K562 (cell line): ENCODE data around the gene USB1. TPM values are rescaled to one million over a fixed set of nuclear protein-coding genes. Genes with fewer than 3 reads are reported as not detected.

Source experiments
- ATAC-seq: fragments of 200-7000 bp; cut with Tn5 transposase; 3 replicates; pipeline ENCODE4 v1.9.1; 2020; ENCODE audit warnings: moderate library complexity
- BruUV-seq: library from RNA; stranded (reverse); fragments of 400-500 nt; replicated peaks from 2 replicates; lab custom pipeline; 2021; lab: Mats Ljungman, UMichigan
- CTCF ChIA-PET: fragments of 300-600 bp; formaldehyde crosslinking; extraction: SDS; loops from one replicate; lab custom pipeline; 2021; ENCODE audit warnings: low intra/inter-chr PET ratio; lab: Yijun Ruan, JAX
- POLR2A ChIA-PET: fragments of 300-600, 350-650 bp; sonication (Branson Sonifier 250); formaldehyde crosslinking; extraction: SDS; loops from one replicate; lab custom pipeline; 2021; ENCODE audit warnings: antibody characterized with exemption, inconsistent platforms; lab: Yijun Ruan, JAX
- DNase-seq, 4 experiments: peaks; one replicate each; pipeline versions ENCODE4 v3.0.0 to v3.0.0-alpha.2; 2011 to 2018; ENCODE audit warnings: low spot score in 3 of 4, mixed read lengths in 3 of 4; ENCODE audit errors: extremely low read depth in 1 of 4
- FAIRE-seq: peaks from 2 replicates; lab custom pipeline; 2011; peaks lifted over from hg19 to GRCh38; lab: Jason Lieb, UNC
- H2AFZ ChIP-seq: 2 replicates; pipeline ENCODE4 v1.6.0; 2011; ENCODE audit warnings: low read depth, low read length, control low read depth, inconsistent platforms
- H3K27ac ChIP-seq: fragments of 200-600 bp; 3 replicates; pipeline ENCODE4 v1.8.0; 2011; ENCODE audit warnings: low read depth, mild to moderate bottlenecking, control low read depth, inconsistent platforms, low read length, moderate library complexity, mixed read lengths; ENCODE audit errors: extremely low read depth
- H3K27me3 ChIP-seq, 2 experiments: fragments of 300-600 bp in 1 of 2; 2 replicates in 1 of 2; 3 replicates in 1 of 2; pipeline versions ENCODE4 v1.6.0 to v1.8.0; 2011; ENCODE audit warnings: inconsistent platforms in 2 of 2, low read length in 2 of 2, mild to moderate bottlenecking in 1 of 2, mixed read lengths in 1 of 2, moderate library complexity in 1 of 2; ENCODE audit not compliant: control insufficient read depth in 2 of 2, insufficient read depth in 2 of 2
- H3K36me3 ChIP-seq: fragments of 300-600 bp; 3 replicates; pipeline ENCODE4 v1.8.0; 2011; ENCODE audit warnings: mild to moderate bottlenecking, low read length, inconsistent platforms; ENCODE audit not compliant: control insufficient read depth, insufficient read depth
- H3K4me1 ChIP-seq, 2 experiments: fragments of 200-600 bp in 1 of 2; replicated peaks in 1 of 2; 2 replicates in 1 of 2; 3 replicates in 1 of 2; pipeline versions ENCODE4 v1.5.1 to v1.8.0; 2011; ENCODE audit warnings: inconsistent platforms in 2 of 2, low read length in 2 of 2, mild to moderate bottlenecking in 1 of 2, mixed read lengths in 1 of 2, moderate library complexity in 1 of 2; ENCODE audit not compliant: control insufficient read depth in 2 of 2, insufficient read depth in 2 of 2
- H3K4me2 ChIP-seq: 2 replicates; pipeline ENCODE4 v1.6.1; 2011; ENCODE audit warnings: low read length, control low read depth, inconsistent platforms, mixed read lengths; ENCODE audit not compliant: insufficient read depth
- H3K4me3 ChIP-seq: fragments of 200-600 bp; sonication (generic), shearing (Covaris generic); 2 replicates; pipeline ENCODE4 v1.5.1; 2016; ENCODE audit warnings: control low read depth, inconsistent platforms
- H3K79me2 ChIP-seq: fragments of 200-600 bp; 3 replicates; pipeline ENCODE4 v1.8.0; 2011; ENCODE audit warnings: low read length, inconsistent platforms; ENCODE audit not compliant: control insufficient read depth, insufficient read depth
- H3K9ac ChIP-seq, 2 experiments: 2 replicates each; pipeline versions ENCODE4 v1.6.0 to v1.6.1; 2011; ENCODE audit warnings: low read depth in 2 of 2, low read length in 2 of 2, control low read depth in 1 of 2, inconsistent platforms in 1 of 2, mild to moderate bottlenecking in 1 of 2, mixed read lengths in 1 of 2; ENCODE audit not compliant: insufficient read depth in 1 of 2
- H3K9me1 ChIP-seq: one replicate; pipeline ENCODE4 v1.6.0; 2011; ENCODE audit warnings: inconsistent platforms, mild to moderate bottlenecking, low read length, moderate library complexity; ENCODE audit not compliant: control insufficient read depth, insufficient read depth
- H3K9me3 ChIP-seq: replicated peaks from 2 replicates; pipeline ENCODE4 v1.5.1; 2011; ENCODE audit warnings: low read depth, low read length, inconsistent platforms; ENCODE audit not compliant: control insufficient read depth, insufficient read depth
- H4K20me1 ChIP-seq: replicated peaks from 2 replicates; pipeline ENCODE4 v1.6.1; 2011; ENCODE audit warnings: low read length, inconsistent platforms, mixed read lengths; ENCODE audit not compliant: control insufficient read depth, insufficient read depth
- BCL6 ChIP-seq: fragments of 250-450 bp; sonication (Bioruptor Pico); IDR thresholded peaks from 2 replicates; pipeline ENCODE4 v1.4.0; 2020
- ELF4 ChIP-seq: fragments of 450-650 bp; formaldehyde crosslinking; IDR thresholded peaks from 2 replicates; pipeline ENCODE4 v1.4.0; 2022; ENCODE audit warnings: missing genetic modification characterization
- EWSR1 ChIP-seq: fragments of 450-650 bp; IDR thresholded peaks from 2 replicates; pipeline ENCODE4 v1.6.1; 2018; ENCODE audit warnings: borderline replicate concordance, mild to moderate bottlenecking, low read depth, moderate library complexity; ENCODE audit not compliant: partially characterized antibody
- EZH2 ChIP-seq: IDR thresholded peaks from 2 replicates; pipeline ENCODE4 v1.6.1; 2012; ENCODE audit warnings: low read depth, mild to moderate bottlenecking, inconsistent platforms, low read length, borderline replicate concordance
- KAT8 ChIP-seq: fragments of 450-650 bp; IDR thresholded peaks from 2 replicates; pipeline ENCODE4 v1.6.1; 2016; ENCODE audit warnings: low read depth, mild to moderate bottlenecking
- NELFE ChIP-seq: IDR thresholded peaks from 2 replicates; pipeline ENCODE4 v1.6.1; 2011; ENCODE audit warnings: mild to moderate bottlenecking; ENCODE audit not compliant: insufficient read depth, insufficient read length
- PHF21A ChIP-seq: fragments of 450-650 bp; IDR thresholded peaks from 2 replicates; pipeline ENCODE4 v1.6.1; 2017; ENCODE audit warnings: low read depth, borderline replicate concordance
- RAD21 ChIP-seq, 2 experiments: fragments of 250-450 bp in 1 of 2; fragments of 450-650 bp in 1 of 2; sonication (Bioruptor Pico) in 1 of 2; formaldehyde crosslinking in 1 of 2; IDR thresholded peaks in 1 of 2; conservative IDR thresholded peaks in 1 of 2; 2 replicates each; pipeline versions ENCODE4 v1.4.0 to v1.8.0; 2020 to 2022; ENCODE audit warnings: mild to moderate bottlenecking in 2 of 2, moderate library complexity in 1 of 2
- SMAD1 ChIP-seq: fragments of 150-350 bp; IDR thresholded peaks from 2 replicates; pipeline ENCODE4 v1.6.1; 2014; ENCODE audit warnings: low read length, low read depth; ENCODE audit not compliant: partially characterized antibody
- ZFP91 ChIP-seq: sonication (generic); formaldehyde crosslinking; IDR thresholded peaks from 2 replicates; pipeline ENCODE4 v1.8.0; 2022; ENCODE audit warnings: mild to moderate bottlenecking, missing genetic modification reagents
- ZNF121 ChIP-seq: sonication (generic); formaldehyde crosslinking; conservative IDR thresholded peaks from 2 replicates; pipeline ENCODE4 v1.8.0; 2022; ENCODE audit warnings: missing genetic modification reagents
- WGBS: fragments of 100-300 bp; shearing (Covaris generic); methylation state at CpG from one replicate; pipeline ENCODE4 v1.1.6; 2016; ENCODE audit warnings: low coverage, mixed read lengths; ENCODE audit not compliant: insufficient coverage; ENCODE audit errors: missing lambda C conversion rate; 5-methylcytosine and 5-hydroxymethylcytosine counted together
- in situ Hi-C: fragments of 300-500 bp; cut with MboI; formaldehyde crosslinking; loops from 4 replicates; pipeline ENCODE4 v1.15.0; 2018; ENCODE audit warnings: inconsistent platforms, mixed read lengths
- intact Hi-C: fragments of 100-400 bp; cut with micrococcal nuclease; formaldehyde crosslinking; loops from 2 replicates; pipeline ENCODE4 v1.14.2; 2022
- polyA plus RNA-seq, 8 experiments: library from polyadenylated mRNA; depleted of rRNA in 4 of 8; stranded (reverse) in 5 of 8; unstranded in 3 of 8; fragments of >200 nt; fragmentation: Nextera tagmentation in 2 of 8; fragmentation: Illumina TruSeq in 1 of 8; extraction: Ambion mirVana in 2 of 8; extraction: Trizol in 1 of 8; gene quantifications; 2 replicates each; pipeline versions ENCODE4 v1.2.1 to v1.2.3, GENCODE V29; 2011 to 2014; ENCODE audit warnings: inconsistent platforms in 1 of 8, missing spikeins in 1 of 8
- total RNA-seq, 7 experiments: library from RNA; depleted of rRNA in 6 of 7; stranded (reverse); fragments of >200 nt in 6 of 7; fragmentation: Illumina TruSeq in 2 of 7; extraction: Trizol in 2 of 7; gene quantifications; 2 replicates each; pipeline versions ENCODE4 v1.2.1 to v1.2.3, GENCODE V29; 2011 to 2021; ENCODE audit warnings: low replicate concordance in 1 of 7

Gene USB1
- total and polyA plus RNA-seq, 9 of the 15 experiments (the other 6 are each of a cell fraction or from before 2014, with no cell fraction given) = 11.6 to 73.6 (median 19.4) TPM

DNA sequence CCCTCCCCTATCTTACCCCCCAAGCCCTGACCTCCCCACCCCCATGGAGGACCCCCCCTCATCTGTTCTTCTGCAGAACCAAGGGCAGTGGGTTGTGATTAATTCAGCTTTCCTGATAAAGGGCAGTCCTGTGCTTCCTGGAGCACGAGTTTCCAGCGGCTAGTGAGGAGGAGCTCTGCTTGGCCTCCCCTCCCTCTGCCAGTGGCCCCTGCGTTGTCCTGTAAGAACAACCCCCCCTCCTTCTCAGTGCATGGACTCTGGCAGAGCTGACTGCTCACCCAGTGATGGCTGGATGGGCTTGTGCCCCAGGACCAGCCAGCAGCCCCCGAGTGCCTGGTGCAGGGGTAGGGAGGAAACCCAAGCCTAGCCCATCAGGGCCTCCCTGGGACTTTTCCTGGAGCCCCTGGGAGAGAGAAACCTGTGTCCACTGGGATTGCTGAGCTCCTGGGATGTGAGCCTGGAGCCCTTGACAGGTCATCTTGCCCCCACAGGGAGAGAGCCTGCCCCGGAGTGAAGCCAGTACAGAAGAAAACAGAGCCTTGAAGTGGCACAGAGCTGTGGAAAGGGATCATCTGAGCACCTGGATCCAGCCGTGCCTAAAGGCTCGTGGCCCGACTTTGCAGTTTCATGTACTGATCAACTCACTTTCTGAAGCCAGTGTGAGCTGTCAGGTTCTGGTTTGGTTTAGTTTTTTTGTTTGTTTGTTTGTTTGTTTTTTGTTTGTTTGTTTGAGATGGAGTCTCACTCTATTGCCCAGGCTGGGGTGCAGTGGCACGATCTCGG is 50.8 kb downstream of the USB1 start:
- BruUV-seq = no TSS peak
- peak overlapping the region in 1 of 2 experiments; percentile 19; a peak in 1 of 4 replicates for H3K9ac ChIP-seq
- TF ChIP-seq KAT8 (no peak), EWSR1 (no peak), BCL6 (CRISPR knock-in tag) (no peak), EZH2 (no peak)
- ChIA-PET CTCF (no interaction called here), POLR2A (interaction anchor here (0.9 kb wide), 1 partner anchor 50 kb away, joined by 3 read pairs; no protein-coding TSS in a partner anchor)
- 21% methylated on average over 8 of the region's 10 CpGs for WGBS
- H3K4me1 ChIP-seq = peaks cover 0 to 23% of the 10 kb centered on the region in 2 experiments; a peak in 3 of 5 replicates
- FAIRE-seq (no peak), ATAC-seq (no peak), DNase-seq (no peak)
- no peaks in the 10 kb centered on the region for H4K20me1 ChIP-seq
- in situ Hi-C loops (no loop called here), intact Hi-C loops (no loop called here)
- no peak overlapping the region for H3K4me2 ChIP-seq
- H3K27ac ChIP-seq = no peak overlapping the region
- H3K9me3 ChIP-seq = no peaks in the 10 kb centered on the region
- H3K36me3 ChIP-seq = no peaks in the 10 kb centered on the region
- no peaks in the 10 kb centered on the region for H3K79me2 ChIP-seq
- H3K4me3 ChIP-seq = no peak overlapping the region
- peaks cover 2 to 4% of the 10 kb centered on the region in 2 experiments; a peak in 3 of 5 replicates for H3K27me3 ChIP-seq
- no peak overlapping the region for H2AFZ ChIP-seq
- no peaks in the 10 kb centered on the region for H3K9me1 ChIP-seq

GRCh38 chr16:58053682-58054005 is 52.4 kb downstream of the USB1 start:
- no peak overlapping the region for H3K27ac ChIP-seq
- intact Hi-C loops (no loop called here), in situ Hi-C loops (no loop called here)
- H3K27me3 ChIP-seq = peaks cover 13 to 18% of the 10 kb centered on the region in 2 experiments; a peak in 3 of 5 replicates
- 71% methylated on average over 4 of the region's 5 CpGs for WGBS
- no peaks in the 10 kb centered on the region for H3K79me2 ChIP-seq
- peaks cover 0 to 10% of the 10 kb centered on the region in 2 experiments; a peak in 2 of 5 replicates for H3K4me1 ChIP-seq
- no peaks in the 10 kb centered on the region for H3K36me3 ChIP-seq
- H3K4me2 ChIP-seq = no peak overlapping the region
- H3K4me3 ChIP-seq = no peak overlapping the region
- no peak for FAIRE-seq
- no peak for TF ChIP-seq NELFE
- no peak for TF ChIP-seq ZFP91
- TF ChIP-seq RAD21 (CRISPR knock-in tag; conservative IDR thresholded peaks at IDR 0.05 in 1 of 2, IDR thresholded peaks at IDR 0.05 in 1 of 2) = no peak
- no peak for TF ChIP-seq ELF4
- peak; percentile 89 for TF ChIP-seq ZNF121 (CRISPR knock-in tag)
- no peak for TF ChIP-seq PHF21A
- TF ChIP-seq SMAD1 = no peak
- TF ChIP-seq, all 486 proteins: peak for 1
- POLR2A ChIA-PET = no interaction called here
- no TSS peak for BruUV-seq
- H3K9me3 ChIP-seq = no peaks in the 10 kb centered on the region
- no peak overlapping the region for H2AFZ ChIP-seq
- no peaks in the 10 kb centered on the region for H3K9me1 ChIP-seq
- ATAC-seq (no peak), DNase-seq (no peak)
- CTCF ChIA-PET = no interaction called here
- H4K20me1 ChIP-seq = no peaks in the 10 kb centered on the region; the same call in 1 of the 2 replicates
- H3K9ac ChIP-seq = no peak overlapping the region
